Measurements from ENCODE around the gene FKRP.

DNA sequence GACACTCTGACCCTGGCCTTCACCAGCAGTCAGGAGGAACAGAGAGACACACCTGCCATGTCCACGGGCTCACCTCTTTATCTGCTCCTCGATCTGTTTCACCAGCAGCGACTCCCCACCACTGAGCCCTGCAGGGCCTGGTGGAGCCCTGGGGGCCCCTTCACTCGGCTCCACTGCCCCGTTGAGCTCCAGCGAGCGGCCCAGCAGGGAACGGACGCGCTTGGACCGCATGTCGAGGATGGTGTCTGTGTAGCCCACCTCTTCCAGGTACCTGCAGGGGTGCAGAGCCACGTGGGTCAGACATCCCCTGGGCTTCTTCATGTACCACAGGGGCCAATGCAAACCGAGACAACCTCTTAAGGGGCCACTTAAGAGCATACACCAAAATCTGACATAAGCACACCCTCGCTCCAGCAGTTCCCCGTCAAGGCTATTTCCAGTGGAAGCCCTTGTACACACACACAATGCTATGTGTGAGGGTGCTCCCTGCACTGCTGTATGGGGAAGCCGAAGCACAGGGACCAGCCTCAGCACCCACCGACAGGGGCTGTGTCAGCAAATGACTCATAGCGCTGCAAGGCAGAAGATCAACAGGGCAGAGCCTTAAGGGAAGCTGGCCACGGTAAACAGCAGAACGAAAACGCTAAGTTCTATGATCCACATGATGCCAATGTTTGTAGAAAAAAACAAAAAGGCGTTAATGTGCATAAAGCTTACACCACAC lies 12.7 kb upstream of the FKRP start:
- TF ChIP-seq RARB (CRISPR knock-in tag; IDR thresholded peaks at IDR 0.05) (no peak), ZFP30 (CRISPR knock-in tag; IDR thresholded peaks at IDR 0.05) (no peak), ARNTL (CRISPR knock-in tag; IDR thresholded peaks at IDR 0.05; ENCODE audit: borderline replicate concordance, low read depth) (no peak)
- TF ChIP-seq, protein P1, sequence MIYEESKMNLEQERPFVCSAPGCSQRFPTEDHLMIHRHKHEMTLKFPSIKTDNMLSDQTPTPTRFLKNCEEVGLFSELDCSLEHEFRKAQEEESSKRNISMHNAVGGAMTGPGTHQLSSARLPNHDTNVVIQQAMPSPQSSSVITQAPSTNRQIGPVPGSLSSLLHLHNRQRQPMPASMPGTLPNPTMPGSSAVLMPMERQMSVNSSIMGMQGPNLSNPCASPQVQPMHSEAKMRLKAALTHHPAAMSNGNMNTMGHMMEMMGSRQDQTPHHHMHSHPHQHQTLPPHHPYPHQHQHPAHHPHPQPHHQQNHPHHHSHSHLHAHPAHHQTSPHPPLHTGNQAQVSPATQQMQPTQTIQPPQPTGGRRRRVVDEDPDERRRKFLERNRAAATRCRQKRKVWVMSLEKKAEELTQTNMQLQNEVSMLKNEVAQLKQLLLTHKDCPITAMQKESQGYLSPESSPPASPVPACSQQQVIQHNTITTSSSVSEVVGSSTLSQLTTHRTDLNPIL (CRISPR knock-in tag; IDR thresholded peaks at IDR 0.05; ENCODE audit: low read depth) = no peak
- TF ChIP-seq, protein P2, sequence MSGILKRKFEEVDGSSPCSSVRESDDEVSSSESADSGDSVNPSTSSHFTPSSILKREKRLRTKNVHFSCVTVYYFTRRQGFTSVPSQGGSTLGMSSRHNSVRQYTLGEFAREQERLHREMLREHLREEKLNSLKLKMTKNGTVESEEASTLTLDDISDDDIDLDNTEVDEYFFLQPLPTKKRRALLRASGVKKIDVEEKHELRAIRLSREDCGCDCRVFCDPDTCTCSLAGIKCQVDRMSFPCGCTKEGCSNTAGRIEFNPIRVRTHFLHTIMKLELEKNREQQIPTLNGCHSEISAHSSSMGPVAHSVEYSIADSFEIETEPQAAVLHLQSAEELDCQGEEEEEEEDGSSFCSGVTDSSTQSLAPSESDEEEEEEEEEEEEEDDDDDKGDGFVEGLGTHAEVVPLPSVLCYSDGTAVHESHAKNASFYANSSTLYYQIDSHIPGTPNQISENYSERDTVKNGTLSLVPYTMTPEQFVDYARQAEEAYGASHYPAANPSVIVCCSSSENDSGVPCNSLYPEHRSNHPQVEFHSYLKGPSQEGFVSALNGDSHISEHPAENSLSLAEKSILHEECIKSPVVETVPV (CRISPR knock-in tag; IDR thresholded peaks at IDR 0.05) = no peak
